Stimulated activated effector memory CD8-positive, alpha-beta T cell treated with anti-CD3 and anti-CD28 coated beads, Interleukin-12 subunit alpha, Interleukin-12 subunit beta, amount 100 ng/mL, for 72 hours (primary cell): ENCODE measurements around the gene CXCL12.

Source experiments
- ATAC-seq: fragments of 150-1000 bp; cut with Tn5 transposase; 2 replicates; pipeline ENCODE4 v1.10.0; 2021
- DNase-seq, 2 donors: peaks; one replicate each; pipeline ENCODE4 v3.0.0; 2021 to 2022; ENCODE audit warnings: low spot score in 2 of 2
- H3K27ac Mint-ChIP-seq: one replicate; pipeline ENCODE4 v1.8.0; 2022; ENCODE audit warnings: mild to moderate bottlenecking, mixed read lengths
- H3K36me3 Mint-ChIP-seq: one replicate; pipeline ENCODE4 v1.8.0; 2022; ENCODE audit warnings: mild to moderate bottlenecking, mixed read lengths
- H3K4me1 Mint-ChIP-seq: one replicate; pipeline ENCODE4 v1.8.0; 2022; ENCODE audit warnings: mixed read lengths
- H3K4me3 Mint-ChIP-seq: one replicate; pipeline ENCODE4 v1.8.0; 2022; ENCODE audit warnings: mild to moderate bottlenecking, mixed read lengths
- H3K9me3 Mint-ChIP-seq: one replicate; pipeline ENCODE4 v1.8.0; 2022; ENCODE audit warnings: mixed read lengths

The CXCL12 gene

GRCh38 chr10:44344727-44345126 is 40.2 kb downstream of the CXCL12 start:
- no peaks in the 10 kb centered on the region for H3K36me3 Mint-ChIP-seq
- no peaks in the 10 kb centered on the region for H3K4me1 Mint-ChIP-seq
- DNase-seq (no peak), ATAC-seq (no peak)
- no peak overlapping the region for H3K4me3 Mint-ChIP-seq
- H3K27ac Mint-ChIP-seq = no peak overlapping the region
- no peaks in the 10 kb centered on the region for H3K9me3 Mint-ChIP-seq

GRCh38 chr10:44343843-44344242 is 41.1 kb downstream of the CXCL12 start:
- DNase-seq (no peak), ATAC-seq (no peak)
- H3K4me3 Mint-ChIP-seq = no peak overlapping the region
- no peaks in the 10 kb centered on the region for H3K4me1 Mint-ChIP-seq
- no peaks in the 10 kb centered on the region for H3K9me3 Mint-ChIP-seq
- no peak overlapping the region for H3K27ac Mint-ChIP-seq
- H3K36me3 Mint-ChIP-seq = no peaks in the 10 kb centered on the region

DNA sequence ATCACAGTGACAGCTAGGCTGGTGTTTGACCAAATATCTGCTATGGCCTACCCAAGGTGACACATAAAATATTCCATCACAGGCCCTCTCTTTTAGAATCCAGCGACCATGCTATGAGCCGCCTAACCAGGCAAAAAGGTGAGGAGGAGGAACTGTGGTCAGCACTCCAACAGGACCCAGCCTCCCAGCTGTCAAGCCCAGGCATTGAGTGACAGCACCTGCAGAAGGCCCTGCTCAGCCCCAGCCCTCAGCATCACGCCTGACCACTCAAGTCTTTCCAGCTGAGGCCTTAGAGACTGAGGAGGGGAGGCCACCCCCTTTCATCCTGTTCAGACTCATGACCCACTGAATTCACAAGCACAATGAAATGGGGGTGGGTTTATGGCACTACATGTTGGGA is 43.0 kb downstream of the CXCL12 start:
- DNase-seq (no peak), ATAC-seq (no peak)
- Mint-ChIP-seq H3K36me3 (no peaks in the 10 kb centered on the region), H3K9me3 (no peaks in the 10 kb centered on the region), H3K27ac (no peak overlapping the region), H3K4me1 (no peaks in the 10 kb centered on the region), H3K4me3 (no peak overlapping the region)

- DNase-seq (no peak), ATAC-seq (peak; percentile 5)
- H3K4me3 Mint-ChIP-seq = no peak overlapping the region
- H3K27ac Mint-ChIP-seq = no peak overlapping the region
- no peaks in the 10 kb centered on the region for H3K4me1 Mint-ChIP-seq
- H3K36me3 Mint-ChIP-seq = no peaks in the 10 kb centered on the region
- H3K9me3 Mint-ChIP-seq = no peaks in the 10 kb centered on the region
Measured at GRCh38 chr10:44340557-44340956, 44.3 kb downstream of the CXCL12 start.

- H3K9me3 Mint-ChIP-seq = no peaks in the 10 kb centered on the region
- H3K36me3 Mint-ChIP-seq = no peaks in the 10 kb centered on the region
- no peaks in the 10 kb centered on the region for H3K4me1 Mint-ChIP-seq
- ATAC-seq = no peak
- no peak overlapping the region for H3K4me3 Mint-ChIP-seq
- no peak overlapping the region for H3K27ac Mint-ChIP-seq
- no peak for DNase-seq
Measured at GRCh38 chr10:44339218-44339617, 45.7 kb downstream of the CXCL12 start.

GRCh38 chr10:44337081-44337480 is 47.8 kb downstream of the CXCL12 start:
- Mint-ChIP-seq H3K36me3 (no peaks in the 10 kb centered on the region), H3K4me3 (no peak overlapping the region), H3K9me3 (no peaks in the 10 kb centered on the region), H3K4me1 (no peaks in the 10 kb centered on the region), H3K27ac (no peak overlapping the region)
- ATAC-seq = no peak
- DNase-seq = no peak

DNA sequence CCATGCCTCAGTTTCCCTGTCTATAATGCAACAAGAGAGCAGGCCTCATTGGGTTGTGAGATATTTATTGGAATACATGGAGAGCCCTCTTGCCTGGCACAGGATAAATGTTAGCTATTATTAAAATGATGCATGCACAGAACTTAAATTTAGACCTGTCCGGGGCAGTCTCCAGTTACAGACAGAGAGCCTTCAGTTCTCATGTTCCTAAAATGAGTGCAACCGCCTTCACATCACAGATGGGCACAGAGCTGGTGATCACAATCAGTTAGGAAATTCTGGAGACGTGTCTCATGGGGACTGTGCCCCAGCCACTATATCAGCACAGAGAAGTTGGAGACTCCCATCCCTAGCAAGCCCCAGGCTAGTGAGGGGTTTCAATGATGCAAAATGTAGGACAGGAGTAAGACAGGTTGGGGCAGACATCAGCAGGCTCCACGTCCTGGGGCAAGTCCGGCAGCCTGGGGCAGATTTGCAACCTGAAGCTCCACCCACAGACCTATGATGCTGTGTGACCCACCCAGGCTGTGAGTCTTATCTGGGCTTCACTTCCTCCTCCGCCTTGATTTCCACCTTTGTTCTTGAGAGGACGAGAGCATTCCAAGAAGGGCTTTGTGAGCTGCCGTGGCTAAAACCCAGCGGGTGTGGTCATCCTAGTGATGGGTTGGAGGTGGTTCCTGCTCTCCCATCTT is 49.4 kb downstream of the CXCL12 start:
- H3K4me1 Mint-ChIP-seq = no peaks in the 10 kb centered on the region
- H3K36me3 Mint-ChIP-seq = no peaks in the 10 kb centered on the region
- H3K27ac Mint-ChIP-seq = no peak overlapping the region
- no peak overlapping the region for H3K4me3 Mint-ChIP-seq
- no peaks in the 10 kb centered on the region for H3K9me3 Mint-ChIP-seq
- ATAC-seq (no peak), DNase-seq (no peak)

DNA sequence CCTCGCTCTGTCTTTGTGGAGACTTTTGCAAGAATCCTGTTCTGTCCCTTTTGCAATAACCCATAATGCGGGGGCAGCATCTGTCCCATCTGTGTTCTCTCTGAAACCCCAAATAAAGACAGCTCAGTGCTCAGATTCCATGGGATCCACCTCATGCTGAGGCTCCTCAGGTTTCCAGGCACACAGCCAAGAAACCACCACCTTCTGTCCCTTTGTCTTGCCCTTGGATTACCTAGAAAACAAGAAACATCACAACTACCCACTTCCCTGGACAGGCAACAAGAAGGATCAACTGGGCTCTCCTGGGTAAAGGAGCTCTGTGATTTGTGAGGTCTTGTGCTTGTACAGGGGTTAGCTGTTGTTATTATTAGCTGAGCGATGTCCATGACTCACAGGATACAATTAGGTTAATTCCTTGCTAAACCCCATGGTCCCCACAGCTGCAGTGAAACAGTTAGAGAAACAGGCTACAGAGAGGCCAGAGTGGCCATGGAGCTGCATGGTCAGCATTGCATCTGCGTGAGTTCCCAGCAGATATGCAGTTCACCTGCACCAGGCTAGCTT is 50.2 kb downstream of the CXCL12 start:
- no peaks in the 10 kb centered on the region for H3K9me3 Mint-ChIP-seq
- DNase-seq (no peak), ATAC-seq (no peak)
- no peaks in the 10 kb centered on the region for H3K36me3 Mint-ChIP-seq
- no peak overlapping the region for H3K4me3 Mint-ChIP-seq
- no peaks in the 10 kb centered on the region for H3K4me1 Mint-ChIP-seq
- no peak overlapping the region for H3K27ac Mint-ChIP-seq

DNA sequence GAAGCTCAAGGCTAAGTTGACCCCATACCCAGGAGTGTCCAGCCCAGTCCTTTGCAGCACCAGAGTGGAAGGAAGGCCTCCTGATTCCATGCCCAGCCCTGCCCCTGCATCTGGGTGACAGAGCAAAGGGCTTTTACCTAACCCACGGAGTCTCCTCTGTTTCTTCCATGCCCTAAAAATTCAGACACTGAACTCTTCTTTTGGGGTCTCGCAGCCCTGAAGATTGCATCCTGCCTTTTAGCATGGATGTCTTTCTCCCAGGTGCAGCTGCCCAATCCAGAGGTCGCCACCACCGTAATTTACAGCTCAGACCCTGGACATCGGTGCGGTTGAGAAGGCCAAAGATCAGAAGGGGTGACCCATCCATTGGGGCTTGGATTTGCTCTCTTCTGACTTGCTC is 50.8 kb downstream of the CXCL12 start:
- Mint-ChIP-seq H3K4me1 (no peaks in the 10 kb centered on the region), H3K4me3 (no peak overlapping the region), H3K27ac (no peak overlapping the region), H3K9me3 (no peaks in the 10 kb centered on the region), H3K36me3 (no peaks in the 10 kb centered on the region)
- DNase-seq (no peak), ATAC-seq (no peak)

GRCh38 chr10:44333511-44333910 is 51.4 kb downstream of the CXCL12 start:
- Mint-ChIP-seq H3K36me3 (no peaks in the 10 kb centered on the region), H3K9me3 (no peaks in the 10 kb centered on the region), H3K4me3 (no peak overlapping the region), H3K4me1 (no peaks in the 10 kb centered on the region), H3K27ac (no peak overlapping the region)
- DNase-seq = no peak
- ATAC-seq = no peak

DNA sequence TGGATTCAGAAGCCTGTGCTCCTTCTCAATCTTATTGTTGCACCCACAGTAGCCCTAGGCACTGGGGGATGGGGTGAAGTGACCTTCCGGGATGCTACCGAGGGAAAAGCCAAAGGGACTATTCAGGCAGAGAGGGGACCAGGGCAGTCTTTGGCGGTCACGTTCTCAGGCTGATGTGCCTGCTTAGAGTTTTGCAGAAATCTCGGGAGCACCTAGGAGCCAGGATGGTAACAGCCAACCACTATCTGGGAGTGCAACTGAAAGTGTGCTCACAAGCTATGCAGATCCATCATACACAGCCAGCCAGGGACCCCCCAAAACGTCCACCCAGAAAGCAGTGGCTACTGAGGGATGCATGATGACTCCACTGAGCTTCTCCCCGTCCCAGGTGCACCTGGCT is 52.4 kb downstream of the CXCL12 start:
- Mint-ChIP-seq H3K4me1 (no peaks in the 10 kb centered on the region), H3K27ac (no peak overlapping the region), H3K4me3 (no peak overlapping the region), H3K9me3 (no peaks in the 10 kb centered on the region), H3K36me3 (no peaks in the 10 kb centered on the region)
- ATAC-seq (no peak), DNase-seq (no peak)

DNA sequence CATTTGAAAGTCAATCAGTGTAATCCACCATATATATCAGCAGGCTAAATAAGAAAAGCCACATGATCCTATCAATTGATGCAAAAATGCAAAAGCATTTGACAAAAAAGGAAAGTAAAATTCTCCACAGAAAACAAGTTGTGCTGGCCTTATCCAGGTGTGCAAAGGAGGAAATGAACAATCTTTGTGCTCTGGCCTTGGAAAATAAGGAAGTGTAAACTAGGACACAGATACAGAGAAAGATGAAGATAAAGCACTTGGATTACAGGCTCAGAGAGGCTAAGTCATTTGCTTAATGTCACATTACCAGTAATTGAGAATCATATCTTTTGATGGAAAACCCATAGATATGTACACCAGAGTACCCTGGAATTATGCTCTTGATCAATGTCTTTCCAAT is 54.5 kb downstream of the CXCL12 start:
- no peak for DNase-seq
- Mint-ChIP-seq H3K27ac (no peak overlapping the region), H3K4me1 (no peaks in the 10 kb centered on the region), H3K36me3 (no peaks in the 10 kb centered on the region), H3K4me3 (no peak overlapping the region), H3K9me3 (no peaks in the 10 kb centered on the region)
- no peak for ATAC-seq

- H3K27ac Mint-ChIP-seq = no peak overlapping the region
- no peaks in the 10 kb centered on the region for H3K9me3 Mint-ChIP-seq
- DNase-seq (no peak), ATAC-seq (no peak)
- no peak overlapping the region for H3K4me3 Mint-ChIP-seq
- H3K36me3 Mint-ChIP-seq = no peaks in the 10 kb centered on the region
- no peaks in the 10 kb centered on the region for H3K4me1 Mint-ChIP-seq
Measured at GRCh38 chr10:44327461-44327860, 57.4 kb downstream of the CXCL12 start.
